WERI-Rb-1 (cell line): Measurements from ENCODE around the gene JSRP1.

Experiments
- DNase-seq: peaks from one replicate; pipeline ENCODE4 v3.0.0-alpha.2; 2020
- H3K27ac ChIP-seq: fragments of 250-450 bp; sonication (Bioruptor Pico); 2 replicates; pipeline ENCODE4 v1.5.1; 2020; ENCODE audit warnings: mild to moderate bottlenecking, moderate library complexity
- H3K27me3 ChIP-seq: fragments of 250-450 bp; sonication (Bioruptor Pico); 2 replicates; pipeline ENCODE4 v1.5.1; 2021; ENCODE audit warnings: mild to moderate bottlenecking, low read depth, moderate library complexity; ENCODE audit not compliant: insufficient read depth, severe bottlenecking
- H3K36me3 ChIP-seq: fragments of 250-450 bp; sonication (Bioruptor Pico); 2 replicates; pipeline ENCODE4 v1.5.1; 2020; ENCODE audit warnings: mild to moderate bottlenecking, moderate library complexity
- H3K4me3 ChIP-seq: 2 replicates; pipeline ENCODE4 v1.5.1; 2011; ENCODE audit warnings: low read depth, mild to moderate bottlenecking, control low read depth, low read length
- H3K9me3 ChIP-seq: fragments of 250-450 bp; sonication (Bioruptor Pico); 2 replicates; pipeline ENCODE4 v1.5.1; 2021; ENCODE audit warnings: mild to moderate bottlenecking, moderate library complexity; ENCODE audit not compliant: severe bottlenecking
- CTCF ChIP-seq: IDR thresholded peaks from 2 replicates; pipeline ENCODE4 v1.5.1; 2011; ENCODE audit warnings: low read depth, mild to moderate bottlenecking, control low read depth, inconsistent platforms, low read length

The JSRP1 gene

GRCh38 chr19:2214251-2214650, 42.0 kb downstream of the JSRP1 start:
- DNase-seq, result no peak
- no peak overlapping the region for H3K27ac ChIP-seq
- H3K4me3 ChIP-seq, result no peak overlapping the region
- H3K36me3 ChIP-seq, result peaks cover 93% of the 10 kb centered on the region
- no peak for TF ChIP-seq CTCF
- H3K27me3 ChIP-seq, result no peaks in the 10 kb centered on the region
- no peaks in the 10 kb centered on the region for H3K9me3 ChIP-seq

- Histone ChIP-seq H3K4me3 (no peak overlapping the region), H3K36me3 (peaks cover 95% of the 10 kb centered on the region), H3K9me3 (no peaks in the 10 kb centered on the region), H3K27ac (no peak overlapping the region), H3K27me3 (no peaks in the 10 kb centered on the region)
- DNase-seq, result no peak
- no peak for TF ChIP-seq CTCF
These were observed 42.4 kb downstream of the JSRP1 start for GRCh38 chr19:2213799-2214198.

GRCh38 chr19:2212861-2213711, 43.1 kb downstream of the JSRP1 start:
- TF ChIP-seq CTCF, result no peak
- peaks cover 96% of the 10 kb centered on the region for H3K36me3 ChIP-seq
- H3K4me3 ChIP-seq, result no peak overlapping the region
- H3K27me3 ChIP-seq, result no peaks in the 10 kb centered on the region
- H3K27ac ChIP-seq, result peak overlapping the region; percentile 23; the same call in 1 of the 2 replicates
- H3K9me3 ChIP-seq, result no peaks in the 10 kb centered on the region
- no peak for DNase-seq

- no peak for TF ChIP-seq CTCF
- no peak overlapping the region for H3K27ac ChIP-seq
- no peak overlapping the region for H3K4me3 ChIP-seq
- H3K36me3 ChIP-seq, result peaks cover 94% of the 10 kb centered on the region
- no peaks in the 10 kb centered on the region for H3K9me3 ChIP-seq
- H3K27me3 ChIP-seq, result no peaks in the 10 kb centered on the region
- no peak for DNase-seq
These were observed 45.1 kb downstream of the JSRP1 start for GRCh38 chr19:2210987-2211740.

GRCh38 chr19:2210206-2210605, 46.0 kb downstream of the JSRP1 start:
- TF ChIP-seq CTCF, result no peak
- Histone ChIP-seq H3K9me3 (no peaks in the 10 kb centered on the region), H3K4me3 (no peak overlapping the region), H3K27me3 (no peaks in the 10 kb centered on the region), H3K36me3 (peaks cover 85% of the 10 kb centered on the region), H3K27ac (no peak overlapping the region)
- DNase-seq, result no peak
